KMS-11 (cell line): ENCODE results near the gene NCAPD2.
"Not testable (repeated sequence)": the region's sequence is repeated elsewhere in the genome, so short reads cannot be mapped to it uniquely, and the experiment has no call there.

Experiments used
- H2AFZ ChIP-seq: fragments of 200-600 bp; sonication (generic); 2 replicates; pipeline ENCODE4 v1.6.1; 2016; ENCODE audit warnings: antibody characterized with exemption, mixed run types, low read depth
- H3K27ac ChIP-seq: fragments of 200-600 bp; sonication (generic); 2 replicates; pipeline ENCODE4 v1.6.1; 2016; ENCODE audit warnings: mild to moderate bottlenecking, mixed run types
- H3K27me3 ChIP-seq: fragments of 200-600 bp; sonication (generic); 2 replicates; pipeline ENCODE4 v1.6.1; 2017; ENCODE audit warnings: mild to moderate bottlenecking, low read depth, mixed run types, moderate library complexity; ENCODE audit not compliant: insufficient read depth
- H3K36me3 ChIP-seq: fragments of 200-600 bp; sonication (generic); 2 replicates; pipeline ENCODE4 v1.6.1; 2017; ENCODE audit warnings: mild to moderate bottlenecking, mixed run types; ENCODE audit not compliant: insufficient read depth
- H3K4me1 ChIP-seq: fragments of 200-600 bp; sonication (generic); 2 replicates; pipeline ENCODE4 v1.6.1; 2016; ENCODE audit warnings: mild to moderate bottlenecking, low read depth, mixed run types; ENCODE audit not compliant: poor library complexity, severe bottlenecking
- H3K4me2 ChIP-seq: fragments of 200-600 bp; sonication (generic); 2 replicates; pipeline ENCODE4 v1.7.0; 2016; ENCODE audit warnings: mild to moderate bottlenecking, mixed run types
- H3K4me3 ChIP-seq: fragments of 200-600 bp; sonication (generic); IDR thresholded peaks from 2 replicates; pipeline ENCODE4 v1.6.1; 2017; ENCODE audit warnings: low read depth, low read length, mixed read lengths; ENCODE audit not compliant: insufficient read depth
- H3K79me2 ChIP-seq: fragments of 200-600 bp; sonication (generic); 2 replicates; pipeline ENCODE4 v1.6.1; 2016; ENCODE audit warnings: low read depth, mixed run types; ENCODE audit not compliant: insufficient read depth
- H3K9ac ChIP-seq: fragments of 200-600 bp; sonication (generic); 2 replicates; pipeline ENCODE4 v1.6.1; 2016; ENCODE audit warnings: mild to moderate bottlenecking, mixed run types
- H4K20me1 ChIP-seq: fragments of 200-600 bp; sonication (generic); 2 replicates; pipeline ENCODE4 v1.6.1; 2016; ENCODE audit warnings: mild to moderate bottlenecking, mixed run types; ENCODE audit not compliant: insufficient read depth
- TF ChIP-seq, protein P1 (sequence below): fragments of 200-600 bp; sonication (generic); conservative IDR thresholded peaks from 2 replicates; pipeline ENCODE4 v1.6.1; 2017; ENCODE audit warnings: low read depth, mild to moderate bottlenecking, antibody characterized with exemption, low read length, moderate library complexity, mixed read lengths

NCAPD2 gene

DNA sequence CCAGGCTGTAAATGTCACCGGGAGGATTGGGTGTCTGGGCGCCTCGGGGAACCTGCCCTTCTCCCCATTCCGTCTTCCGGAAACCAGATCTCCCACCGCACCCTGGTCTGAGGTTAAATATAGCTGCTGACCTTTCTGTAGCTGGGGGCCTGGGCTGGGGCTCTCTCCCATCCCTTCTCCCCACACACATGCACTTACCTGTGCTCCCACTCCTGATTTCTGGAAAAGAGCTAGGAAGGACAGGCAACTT, 41.7 kb downstream of the NCAPD2 start:
- H3K27ac ChIP-seq = peak overlapping the region; percentile 99
- peak overlapping the region; percentile 94 for H3K9ac ChIP-seq
- TF ChIP-seq, protein P1, sequence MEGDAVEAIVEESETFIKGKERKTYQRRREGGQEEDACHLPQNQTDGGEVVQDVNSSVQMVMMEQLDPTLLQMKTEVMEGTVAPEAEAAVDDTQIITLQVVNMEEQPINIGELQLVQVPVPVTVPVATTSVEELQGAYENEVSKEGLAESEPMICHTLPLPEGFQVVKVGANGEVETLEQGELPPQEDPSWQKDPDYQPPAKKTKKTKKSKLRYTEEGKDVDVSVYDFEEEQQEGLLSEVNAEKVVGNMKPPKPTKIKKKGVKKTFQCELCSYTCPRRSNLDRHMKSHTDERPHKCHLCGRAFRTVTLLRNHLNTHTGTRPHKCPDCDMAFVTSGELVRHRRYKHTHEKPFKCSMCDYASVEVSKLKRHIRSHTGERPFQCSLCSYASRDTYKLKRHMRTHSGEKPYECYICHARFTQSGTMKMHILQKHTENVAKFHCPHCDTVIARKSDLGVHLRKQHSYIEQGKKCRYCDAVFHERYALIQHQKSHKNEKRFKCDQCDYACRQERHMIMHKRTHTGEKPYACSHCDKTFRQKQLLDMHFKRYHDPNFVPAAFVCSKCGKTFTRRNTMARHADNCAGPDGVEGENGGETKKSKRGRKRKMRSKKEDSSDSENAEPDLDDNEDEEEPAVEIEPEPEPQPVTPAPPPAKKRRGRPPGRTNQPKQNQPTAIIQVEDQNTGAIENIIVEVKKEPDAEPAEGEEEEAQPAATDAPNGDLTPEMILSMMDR = no peak
- peaks cover 43% of the 10 kb centered on the region for H3K79me2 ChIP-seq
- H3K27me3 ChIP-seq = no peaks in the 10 kb centered on the region
- peaks cover 14% of the 10 kb centered on the region; the same call in 1 of the 2 replicates for H3K36me3 ChIP-seq
- no peak overlapping the region for H2AFZ ChIP-seq
- no peak overlapping the region for H3K4me3 ChIP-seq
- H4K20me1 ChIP-seq = peaks cover 18% of the 10 kb centered on the region; the same call in 1 of the 2 replicates
- H3K4me1 ChIP-seq = peaks cover 27% of the 10 kb centered on the region
- H3K4me2 ChIP-seq = peak overlapping the region; percentile 74

DNA sequence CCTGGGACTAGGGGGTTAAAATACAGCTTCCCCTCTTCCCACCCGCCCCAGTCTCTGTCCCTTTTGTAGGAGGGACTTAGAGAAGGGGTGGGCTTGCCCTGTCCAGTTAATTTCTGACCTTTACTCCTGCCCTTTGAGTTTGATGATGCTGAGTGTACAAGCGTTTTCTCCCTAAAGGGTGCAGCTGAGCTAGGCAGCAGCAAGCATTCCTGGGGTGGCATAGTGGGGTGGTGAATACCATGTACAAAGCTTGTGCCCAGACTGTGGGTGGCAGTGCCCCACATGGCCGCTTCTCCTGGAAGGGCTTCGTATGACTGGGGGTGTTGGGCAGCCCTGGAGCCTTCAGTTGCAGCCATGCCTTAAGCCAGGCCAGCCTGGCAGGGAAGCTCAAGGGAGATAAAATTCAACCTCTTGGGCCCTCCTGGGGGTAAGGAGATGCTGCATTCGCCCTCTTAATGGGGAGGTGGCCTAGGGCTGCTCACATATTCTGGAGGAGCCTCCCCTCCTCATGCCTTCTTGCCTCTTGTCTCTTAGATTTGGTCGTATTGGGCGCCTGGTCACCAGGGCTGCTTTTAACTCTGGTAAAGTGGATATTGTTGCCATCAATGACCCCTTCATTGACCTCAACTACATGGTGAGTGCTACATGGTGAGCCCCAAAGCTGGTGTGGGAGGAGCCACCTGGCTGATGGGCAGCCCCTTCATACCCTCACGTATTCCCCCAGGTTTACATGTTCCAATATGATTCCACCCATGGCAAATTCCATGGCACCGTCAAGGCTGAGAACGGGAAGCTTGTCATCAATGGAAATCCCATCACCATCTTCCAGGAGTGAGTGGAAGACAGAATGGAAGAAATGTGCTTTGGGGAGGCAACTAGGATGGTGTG, 42.3 kb downstream of the NCAPD2 start:
- H3K4me1 ChIP-seq = peaks cover 21% of the 10 kb centered on the region
- H3K4me3 ChIP-seq = no peak overlapping the region
- peaks cover 9% of the 10 kb centered on the region; the same call in 1 of the 2 replicates for H3K36me3 ChIP-seq
- TF ChIP-seq, protein P1 = no peak
- no peaks in the 10 kb centered on the region for H3K27me3 ChIP-seq
- H3K4me2 ChIP-seq = peak overlapping the region; percentile 74
- no peak overlapping the region for H2AFZ ChIP-seq
- H3K9ac ChIP-seq = peak overlapping the region; percentile 94
- H3K79me2 ChIP-seq = peaks cover 43% of the 10 kb centered on the region
- H3K27ac ChIP-seq = peak overlapping the region; percentile 99
- peaks cover 18% of the 10 kb centered on the region; the same call in 1 of the 2 replicates for H4K20me1 ChIP-seq

DNA sequence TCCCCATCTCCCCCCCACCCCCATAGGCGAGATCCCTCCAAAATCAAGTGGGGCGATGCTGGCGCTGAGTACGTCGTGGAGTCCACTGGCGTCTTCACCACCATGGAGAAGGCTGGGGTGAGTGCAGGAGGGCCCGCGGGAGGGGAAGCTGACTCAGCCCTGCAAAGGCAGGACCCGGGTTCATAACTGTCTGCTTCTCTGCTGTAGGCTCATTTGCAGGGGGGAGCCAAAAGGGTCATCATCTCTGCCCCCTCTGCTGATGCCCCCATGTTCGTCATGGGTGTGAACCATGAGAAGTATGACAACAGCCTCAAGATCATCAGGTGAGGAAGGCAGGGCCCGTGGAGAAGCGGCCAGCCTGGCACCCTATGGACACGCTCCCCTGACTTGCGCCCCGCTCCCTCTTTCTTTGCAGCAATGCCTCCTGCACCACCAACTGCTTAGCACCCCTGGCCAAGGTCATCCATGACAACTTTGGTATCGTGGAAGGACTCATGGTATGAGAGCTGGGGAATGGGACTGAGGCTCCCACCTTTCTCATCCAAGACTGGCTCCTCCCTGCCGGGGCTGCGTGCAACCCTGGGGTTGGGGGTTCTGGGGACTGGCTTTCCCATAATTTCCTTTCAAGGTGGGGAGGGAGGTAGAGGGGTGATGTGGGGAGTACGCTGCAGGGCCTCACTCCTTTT, 43.1 kb downstream of the NCAPD2 start:
- Histone ChIP-seq H3K4me1 (peaks cover 13% of the 10 kb centered on the region), H3K79me2 (peaks cover 36% of the 10 kb centered on the region), H3K27ac (peak overlapping the region; percentile 99), H3K36me3 (peaks cover 9% of the 10 kb centered on the region; the same call in 1 of the 2 replicates), H3K4me2 (no peak overlapping the region), H3K9ac (no peak overlapping the region; the same call in 1 of the 2 replicates), H3K4me3 (no peak overlapping the region), H3K27me3 (no peaks in the 10 kb centered on the region), H4K20me1 (peaks cover 18% of the 10 kb centered on the region; the same call in 1 of the 2 replicates), H2AFZ (no peak overlapping the region)
- TF ChIP-seq, protein P1 = no peak

DNA sequence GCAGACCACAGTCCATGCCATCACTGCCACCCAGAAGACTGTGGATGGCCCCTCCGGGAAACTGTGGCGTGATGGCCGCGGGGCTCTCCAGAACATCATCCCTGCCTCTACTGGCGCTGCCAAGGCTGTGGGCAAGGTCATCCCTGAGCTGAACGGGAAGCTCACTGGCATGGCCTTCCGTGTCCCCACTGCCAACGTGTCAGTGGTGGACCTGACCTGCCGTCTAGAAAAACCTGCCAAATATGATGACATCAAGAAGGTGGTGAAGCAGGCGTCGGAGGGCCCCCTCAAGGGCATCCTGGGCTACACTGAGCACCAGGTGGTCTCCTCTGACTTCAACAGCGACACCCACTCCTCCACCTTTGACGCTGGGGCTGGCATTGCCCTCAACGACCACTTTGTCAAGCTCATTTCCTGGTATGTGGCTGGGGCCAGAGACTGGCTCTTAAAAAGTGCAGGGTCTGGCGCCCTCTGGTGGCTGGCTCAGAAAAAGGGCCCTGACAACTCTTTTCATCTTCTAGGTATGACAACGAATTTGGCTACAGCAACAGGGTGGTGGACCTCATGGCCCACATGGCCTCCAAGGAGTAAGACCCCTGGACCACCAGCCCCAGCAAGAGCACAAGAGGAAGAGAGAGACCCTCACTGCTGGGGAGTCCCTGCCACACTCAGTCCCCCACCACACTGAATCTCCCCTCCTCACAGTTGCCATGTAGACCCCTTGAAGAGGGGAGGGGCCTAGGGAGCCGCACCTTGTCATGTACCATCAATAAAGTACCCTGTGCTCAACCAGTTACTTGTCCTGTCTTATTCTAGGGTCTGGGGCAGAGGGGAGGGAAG, 43.9 kb downstream of the NCAPD2 start:
- H2AFZ ChIP-seq, H3K4me3 ChIP-seq, H3K36me3 ChIP-seq, H3K27me3 ChIP-seq, H3K4me2 ChIP-seq, H3K9ac ChIP-seq: not testable (repeated sequence)
- TF ChIP-seq, protein P1 = peak; percentile 81
- Histone ChIP-seq H4K20me1 (peaks cover 18% of the 10 kb centered on the region; the same call in 1 of the 2 replicates), H3K4me1 (peaks cover 10% of the 10 kb centered on the region), H3K27ac (peak overlapping the region; percentile 99), H3K79me2 (peaks cover 34% of the 10 kb centered on the region)
